OCI-LY1 (cell line): ENCODE data around the gene TMEM179B.

Experiments
- CTCF ChIP-seq: fragments of 200-600 bp; sonication (generic), shearing (Covaris generic); IDR thresholded peaks from 2 replicates; pipeline ENCODE4 v1.5.1; 2017; ENCODE audit warnings: mild to moderate bottlenecking, antibody characterized with exemption, low read length, moderate library complexity, mixed read lengths
- EZH2 ChIP-seq: fragments of 200-600 bp; sonication (generic), shearing (Covaris generic); IDR thresholded peaks from 2 replicates; pipeline ENCODE4 v1.8.0; 2017; ENCODE audit warnings: borderline replicate concordance, mixed run types, mild to moderate bottlenecking, antibody characterized with exemption, low read length, moderate library complexity, mixed read lengths

GRCh38 chr11:62789576-62789975 is 2.4 kb downstream of the TMEM179B start:
- TF ChIP-seq CTCF (no peak), EZH2 (no peak)
